GM12875 (cell line): Measurements from ENCODE around the gene FEN1.

Experiments used
- H3K4me3 ChIP-seq: one replicate; pipeline ENCODE4 v1.5.1; 2011; ENCODE audit warnings: low read depth, low read length, control low read depth
- CTCF ChIP-seq: IDR thresholded peaks from 2 replicates; pipeline ENCODE4 v1.5.1; 2011; ENCODE audit warnings: low read depth, mild to moderate bottlenecking, control low read depth, inconsistent platforms, low read length, moderate library complexity, borderline replicate concordance; ENCODE audit not compliant: insufficient read depth

The FEN1 gene

GRCh38 chr11:61781585-61781984 lies 11.1 kb upstream of the FEN1 start:
- TF ChIP-seq CTCF = no peak
- no peak overlapping the region for H3K4me3 ChIP-seq

- H3K4me3 ChIP-seq = no peak overlapping the region
- no peak for TF ChIP-seq CTCF
These were observed 10.4 kb upstream of the FEN1 start for GRCh38 chr11:61782299-61782698.

- TF ChIP-seq CTCF = no peak
- no peak overlapping the region for H3K4me3 ChIP-seq
These were observed 9.9 kb upstream of the FEN1 start for GRCh38 chr11:61782841-61783240.

- no peak for TF ChIP-seq CTCF
These were observed 8.8 kb upstream of the FEN1 start for GRCh38 chr11:61783717-61784505.

GRCh38 chr11:61784506-61784805 lies 8.3 kb upstream of the FEN1 start:
- no peak overlapping the region for H3K4me3 ChIP-seq
- TF ChIP-seq CTCF = no peak

More at GRCh38 chr11:61783717-61784505, 8.8 kb upstream of the FEN1 start:
- no peak overlapping the region for H3K4me3 ChIP-seq

- H3K4me3 ChIP-seq = no peak overlapping the region
- TF ChIP-seq CTCF = 0 out of 2 replicates have a peak, but pooled peaks have one; percentile 12
These were observed 6.8 kb upstream of the FEN1 start for GRCh38 chr11:61785837-61786402.

GRCh38 chr11:61787928-61788491 lies 4.7 kb upstream of the FEN1 start:
- TF ChIP-seq CTCF = peak; percentile 24; the same call in 1 of the 2 replicates
- H3K4me3 ChIP-seq = no peak overlapping the region
